Measurements from ENCODE around the gene HHLA2.

HHLA2 gene

DNA sequence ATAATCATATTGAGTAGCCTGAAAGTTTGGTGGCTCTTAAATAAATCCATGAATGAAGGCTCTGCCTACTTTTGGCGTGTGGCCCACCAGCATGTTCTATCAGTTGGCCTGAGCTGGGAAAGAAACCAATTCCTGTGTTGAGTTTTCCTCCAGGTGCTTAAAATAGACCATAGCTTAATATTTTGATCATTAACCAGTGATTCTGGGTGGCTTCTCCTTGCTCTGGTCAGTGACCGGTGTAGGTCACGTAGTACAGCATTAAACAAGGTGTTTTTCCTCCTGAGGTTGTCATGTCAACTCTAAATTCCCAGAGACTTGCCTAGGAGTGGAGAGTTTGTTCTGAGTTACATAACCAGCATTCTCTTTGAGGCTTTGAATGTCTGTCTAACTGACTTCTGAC, 1.3 kb downstream of the HHLA2 start:
- 92% methylated on average over 3 of the region's 3 CpGs for WGBS (ENCODE audit: insufficient coverage)
- ChIA-PET POLR2A (no interaction called here), CTCF (no interaction called here)
- H3K27me3 ChIP-seq (replicated peaks in 2 of 5; ENCODE audit: control insufficient read depth in 4 of 5, insufficient read depth in 5 of 5, low read length in 4 of 5): no peaks in the 10 kb centered on the region
- no peaks in the 10 kb centered on the region for H3K36me3 ChIP-seq (ENCODE audit: control insufficient read depth in 4 of 4, insufficient read depth in 4 of 4, low read length in 3 of 4)
- no peak overlapping the region for H3K27ac ChIP-seq (ENCODE audit: insufficient read depth in 1 of 2, low read depth in 1 of 2, low read length in 2 of 2, poor library complexity in 1 of 2, severe bottlenecking in 2 of 2)
- DNase-seq: peak in 1 of 3 donors; percentile 18
- no peaks in the 10 kb centered on the region for H3K9me3 ChIP-seq (ENCODE audit: control extremely low read depth in 1 of 5, control insufficient read depth in 4 of 5, insufficient read depth in 2 of 5, low read depth in 1 of 5, low read length in 4 of 5)
- peaks cover 2 to 26% (median 10%) of the 10 kb centered on the region in 4 experiments for H3K4me1 ChIP-seq (ENCODE audit: control extremely low read depth in 1 of 4, control insufficient read depth in 4 of 4, insufficient read depth in 4 of 4, low read length in 3 of 4)
- no peak overlapping the region for H3K4me3 ChIP-seq (ENCODE audit: control insufficient read depth in 1 of 7, extremely low read depth in 1 of 7, insufficient read depth in 4 of 7, low read depth in 2 of 7, low read length in 6 of 7)

DNA sequence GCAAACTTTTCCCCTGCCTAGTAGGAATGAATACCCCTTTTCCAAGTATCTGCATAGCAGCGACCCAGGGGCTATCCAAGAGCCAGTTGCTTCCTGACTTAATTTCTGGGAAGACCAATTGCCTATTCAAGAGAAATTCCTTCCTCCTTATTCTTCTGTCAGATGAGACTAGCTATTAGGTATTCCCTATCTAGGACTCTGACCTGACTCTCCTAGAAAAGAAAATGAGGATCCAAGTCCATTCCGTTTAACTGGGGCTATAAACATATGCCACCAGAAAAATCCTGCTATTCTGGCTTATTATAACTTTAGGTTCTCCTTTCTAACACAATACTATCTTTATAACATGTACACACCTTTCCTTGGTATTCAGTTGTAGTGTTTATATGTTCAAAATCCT, 1.7 kb downstream of the HHLA2 start:
- Histone ChIP-seq H3K4me3 (ENCODE audit: control insufficient read depth in 1 of 7, extremely low read depth in 1 of 7, insufficient read depth in 4 of 7, low read depth in 2 of 7, low read length in 6 of 7) (no peak overlapping the region), H3K27me3 (replicated peaks in 2 of 5; ENCODE audit: control insufficient read depth in 4 of 5, insufficient read depth in 5 of 5, low read length in 4 of 5) (no peaks in the 10 kb centered on the region), H3K27ac (ENCODE audit: insufficient read depth in 1 of 2, low read depth in 1 of 2, low read length in 2 of 2, poor library complexity in 1 of 2, severe bottlenecking in 2 of 2) (no peak overlapping the region), H3K4me1 (ENCODE audit: control extremely low read depth in 1 of 4, control insufficient read depth in 4 of 4, insufficient read depth in 4 of 4, low read length in 3 of 4) (peaks cover 0 to 22% (median 8%) of the 10 kb centered on the region in 4 experiments), H3K36me3 (ENCODE audit: control insufficient read depth in 4 of 4, insufficient read depth in 4 of 4, low read length in 3 of 4) (no peaks in the 10 kb centered on the region), H3K9me3 (ENCODE audit: control extremely low read depth in 1 of 5, control insufficient read depth in 4 of 5, insufficient read depth in 2 of 5, low read depth in 1 of 5, low read length in 4 of 5) (no peaks in the 10 kb centered on the region)
- DNase-seq: no peak
- 80% methylated on average over 1 of the region's 2 CpGs for whole genome bisulfite sequencing (ENCODE audit: insufficient coverage)
- CTCF ChIA-PET: no interaction called here
- POLR2A ChIA-PET: no interaction called here

DNA sequence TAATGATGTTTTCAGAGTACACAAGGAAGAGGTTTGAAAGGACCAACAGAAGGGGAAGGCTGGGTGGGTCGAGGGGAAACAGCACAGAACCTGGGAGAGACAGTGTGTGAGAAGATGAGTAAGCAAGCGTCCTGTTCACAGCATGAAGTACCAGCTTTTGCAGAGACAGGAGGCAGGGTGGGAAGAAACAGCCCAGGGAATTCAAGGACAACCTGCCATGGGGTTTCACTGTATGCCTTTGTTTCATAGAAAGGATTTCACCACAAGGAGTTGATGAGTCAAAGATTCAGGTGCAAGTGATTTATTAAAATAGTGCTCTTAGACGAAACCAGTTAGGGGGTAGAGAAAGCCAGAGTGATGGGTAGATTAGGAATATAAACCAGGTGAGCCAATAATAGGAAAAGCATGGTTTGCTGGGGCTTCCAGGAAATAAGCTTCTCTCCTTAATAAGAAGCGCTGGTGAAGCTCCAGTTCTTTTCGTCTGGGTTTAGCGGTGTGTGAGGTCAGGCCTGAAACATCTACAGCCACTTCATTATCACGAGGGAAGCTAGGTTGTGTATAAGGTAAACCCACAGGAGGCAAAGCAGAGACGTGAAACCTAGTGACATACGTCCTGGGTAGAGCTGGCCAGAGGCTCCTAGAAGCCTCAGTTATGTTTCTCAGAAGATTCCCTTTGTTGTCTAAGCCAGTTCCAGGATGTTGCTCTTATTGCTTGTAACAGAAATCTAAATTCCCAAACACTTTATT, 3.9 kb downstream of the HHLA2 start:
- Histone ChIP-seq H3K4me1 (ENCODE audit: control extremely low read depth in 1 of 4, control insufficient read depth in 4 of 4, insufficient read depth in 4 of 4, low read length in 3 of 4) (peaks cover 0 to 7% (median 0%) of the 10 kb centered on the region in 4 experiments), H3K27me3 (replicated peaks in 2 of 5; ENCODE audit: control insufficient read depth in 4 of 5, insufficient read depth in 5 of 5, low read length in 4 of 5) (no peaks in the 10 kb centered on the region), H3K9me3 (ENCODE audit: control extremely low read depth in 1 of 5, control insufficient read depth in 4 of 5, insufficient read depth in 2 of 5, low read depth in 1 of 5, low read length in 4 of 5) (no peaks in the 10 kb centered on the region), H3K27ac (ENCODE audit: insufficient read depth in 1 of 2, low read depth in 1 of 2, low read length in 2 of 2, poor library complexity in 1 of 2, severe bottlenecking in 2 of 2) (no peak overlapping the region), H3K4me3 (ENCODE audit: control insufficient read depth in 1 of 7, extremely low read depth in 1 of 7, insufficient read depth in 4 of 7, low read depth in 2 of 7, low read length in 6 of 7) (no peak overlapping the region), H3K36me3 (ENCODE audit: control insufficient read depth in 4 of 4, insufficient read depth in 4 of 4, low read length in 3 of 4) (no peaks in the 10 kb centered on the region)
- WGBS (ENCODE audit: insufficient coverage): 92% methylated on average over 7 of the region's 9 CpGs
- ChIA-PET POLR2A (no interaction called here), CTCF (no interaction called here)
- no peak for DNase-seq

DNA sequence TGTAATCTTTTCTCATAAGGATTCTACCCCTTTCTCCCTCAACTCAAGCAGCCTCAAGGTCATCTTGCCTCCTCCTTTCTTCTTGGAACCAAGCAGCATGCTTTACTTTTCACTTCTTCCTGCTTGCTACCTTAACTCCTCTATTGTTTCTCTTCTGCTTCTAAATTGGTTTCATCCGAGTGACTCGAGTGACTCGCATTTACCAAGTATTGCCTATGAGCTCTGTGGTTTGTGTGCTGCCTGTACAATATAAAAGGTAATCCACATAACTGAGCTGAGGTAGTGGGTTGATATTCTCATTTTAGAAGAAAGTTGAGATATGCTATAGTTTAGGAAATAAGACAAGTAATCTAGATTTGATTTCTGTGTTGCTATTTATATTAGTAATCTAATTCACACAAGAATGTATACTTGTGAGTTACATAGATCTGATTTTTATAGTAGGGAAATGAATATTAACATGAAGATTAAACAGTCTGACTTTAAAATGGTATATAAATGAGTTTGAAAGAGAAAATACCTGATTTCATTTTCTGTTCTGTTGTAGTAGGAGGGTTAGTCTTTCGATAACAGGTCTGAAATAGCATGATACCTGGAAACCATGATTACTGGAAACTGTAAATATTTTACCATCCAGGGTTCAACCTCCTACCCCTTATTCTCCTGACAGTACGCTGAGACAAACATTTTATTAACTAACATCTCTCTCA, 5.5 kb downstream of the HHLA2 start:
- POLR2A ChIA-PET: no interaction called here
- Histone ChIP-seq H3K27ac (ENCODE audit: insufficient read depth in 1 of 2, low read depth in 1 of 2, low read length in 2 of 2, poor library complexity in 1 of 2, severe bottlenecking in 2 of 2) (no peak overlapping the region), H3K4me1 (ENCODE audit: control extremely low read depth in 1 of 4, control insufficient read depth in 4 of 4, insufficient read depth in 4 of 4, low read length in 3 of 4) (peaks cover 0 to 3% (median 0%) of the 10 kb centered on the region in 4 experiments), H3K4me3 (ENCODE audit: control insufficient read depth in 1 of 7, extremely low read depth in 1 of 7, insufficient read depth in 4 of 7, low read depth in 2 of 7, low read length in 6 of 7) (no peak overlapping the region), H3K27me3 (replicated peaks in 2 of 5; ENCODE audit: control insufficient read depth in 4 of 5, insufficient read depth in 5 of 5, low read length in 4 of 5) (no peaks in the 10 kb centered on the region), H3K36me3 (ENCODE audit: control insufficient read depth in 4 of 4, insufficient read depth in 4 of 4, low read length in 3 of 4) (no peaks in the 10 kb centered on the region), H3K9me3 (ENCODE audit: control extremely low read depth in 1 of 5, control insufficient read depth in 4 of 5, insufficient read depth in 2 of 5, low read depth in 1 of 5, low read length in 4 of 5) (no peaks in the 10 kb centered on the region)
- DNase-seq: peak in 1 of 3 donors; percentile 12
- 100% methylated on average over 1 of the region's 5 CpGs for WGBS (ENCODE audit: insufficient coverage)
- CTCF ChIA-PET: no interaction called here

DNA sequence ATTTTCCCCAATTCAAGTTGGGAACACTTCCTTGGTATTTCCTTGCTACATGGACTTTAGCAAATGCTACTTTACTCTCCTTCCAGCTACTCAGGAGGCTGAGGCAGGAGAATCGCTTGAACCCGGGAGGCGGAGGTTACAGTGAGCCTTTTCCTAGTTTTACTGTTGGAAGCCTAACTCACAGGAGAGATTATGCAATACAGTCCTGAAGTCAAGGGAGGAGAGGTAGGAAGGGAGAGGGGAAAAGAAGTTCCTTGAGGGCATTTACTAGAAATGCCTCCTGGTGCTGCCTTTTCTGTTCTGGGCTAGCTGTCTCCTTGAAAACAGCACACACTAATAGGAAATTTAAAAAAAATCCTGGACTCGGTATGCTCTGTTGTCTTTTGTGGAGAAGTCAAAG, 6.2 kb downstream of the HHLA2 start:
- H3K9me3 ChIP-seq (ENCODE audit: control extremely low read depth in 1 of 5, control insufficient read depth in 4 of 5, insufficient read depth in 2 of 5, low read depth in 1 of 5, low read length in 4 of 5): no peaks in the 10 kb centered on the region
- H3K36me3 ChIP-seq (ENCODE audit: control insufficient read depth in 4 of 4, insufficient read depth in 4 of 4, low read length in 3 of 4): no peaks in the 10 kb centered on the region
- no peak overlapping the region for H3K4me3 ChIP-seq (ENCODE audit: control insufficient read depth in 1 of 7, extremely low read depth in 1 of 7, insufficient read depth in 4 of 7, low read depth in 2 of 7, low read length in 6 of 7)
- no peak overlapping the region for H3K27ac ChIP-seq (ENCODE audit: insufficient read depth in 1 of 2, low read depth in 1 of 2, low read length in 2 of 2, poor library complexity in 1 of 2, severe bottlenecking in 2 of 2)
- H3K4me1 ChIP-seq (ENCODE audit: control extremely low read depth in 1 of 4, control insufficient read depth in 4 of 4, insufficient read depth in 4 of 4, low read length in 3 of 4): peaks cover 0 to 1% (median 0%) of the 10 kb centered on the region in 4 experiments
- no peak for DNase-seq
- POLR2A ChIA-PET: no interaction called here
- H3K27me3 ChIP-seq (replicated peaks in 2 of 5; ENCODE audit: control insufficient read depth in 4 of 5, insufficient read depth in 5 of 5, low read length in 4 of 5): no peaks in the 10 kb centered on the region
- WGBS (ENCODE audit: insufficient coverage): 83% methylated on average over 1 of the region's 4 CpGs
- CTCF ChIA-PET: no interaction called here

DNA sequence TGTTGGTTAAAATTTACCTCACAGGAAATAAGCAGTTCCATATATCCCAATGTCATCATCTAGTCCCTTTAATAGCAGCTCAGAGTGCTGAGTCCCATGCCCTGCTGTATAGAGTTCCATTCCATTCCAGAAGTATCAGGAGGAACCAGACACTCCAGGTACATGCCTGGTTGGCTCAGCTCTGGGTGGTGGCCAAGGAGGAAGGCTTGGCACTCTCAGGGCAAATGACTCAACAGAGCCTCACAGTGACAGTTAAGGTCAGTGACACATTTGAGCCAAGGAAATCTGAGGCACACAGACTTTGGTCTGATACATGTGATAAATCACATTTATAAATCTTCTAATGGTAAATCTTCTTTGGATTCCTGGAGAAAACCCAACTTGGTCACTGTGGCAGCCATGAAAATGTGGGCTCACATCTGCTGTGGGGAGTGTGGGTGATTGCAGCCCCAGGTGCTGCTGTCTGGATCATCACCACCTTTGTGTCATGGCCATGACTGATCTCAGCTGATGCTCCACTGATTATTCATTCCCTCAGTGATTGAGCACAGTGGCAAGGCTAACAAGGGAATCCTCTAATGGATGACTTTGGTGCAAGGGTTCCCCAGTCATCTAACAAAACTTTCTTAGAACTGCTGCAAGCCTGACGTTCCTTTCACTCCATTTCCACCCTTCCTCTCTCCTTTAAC, 9.3 kb downstream of the HHLA2 start:
- CTCF ChIA-PET: no interaction called here
- WGBS (ENCODE audit: insufficient coverage): 93% methylated on average over 1 of the region's 1 CpG
- peak in 2 of 3 donors; percentile 10 for DNase-seq

DNA sequence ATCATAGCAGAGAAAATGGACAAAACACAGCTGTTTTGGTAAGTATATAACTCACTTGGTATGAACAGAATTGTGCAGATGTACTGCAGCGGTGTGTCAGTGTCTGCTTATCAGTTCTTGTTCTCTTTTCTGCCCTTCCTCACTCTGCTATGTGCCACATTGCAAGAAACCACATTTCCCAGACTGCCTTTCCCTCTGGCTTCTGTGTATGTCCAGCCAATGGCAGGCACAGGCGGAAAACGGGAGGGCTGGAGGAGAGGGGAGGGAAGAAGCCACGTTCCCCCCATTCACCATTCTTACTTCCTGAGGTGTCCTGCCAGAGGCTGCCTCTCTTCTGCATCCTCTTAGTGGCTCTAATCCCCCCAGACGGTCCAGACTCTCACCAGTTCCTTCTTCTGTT, 15.4 kb downstream of the HHLA2 start:
- CTCF ChIA-PET: interaction anchor here (2.0 kb wide), 1 partner anchor 11 kb away, joined by 8 read pairs; no protein-coding TSS in a partner anchor
- DNase-seq: peak; percentile 47 to 92 (median 87)
- Histone ChIP-seq H3K9me3 (ENCODE audit: control extremely low read depth in 1 of 5, control insufficient read depth in 4 of 5, insufficient read depth in 2 of 5, low read depth in 1 of 5, low read length in 4 of 5) (peaks cover 0 to 2% (median 0%) of the 10 kb centered on the region in 5 experiments), H3K27me3 (replicated peaks in 2 of 5; ENCODE audit: control insufficient read depth in 4 of 5, insufficient read depth in 5 of 5, low read length in 4 of 5) (no peaks in the 10 kb centered on the region), H3K27ac (ENCODE audit: insufficient read depth in 1 of 2, low read depth in 1 of 2, low read length in 2 of 2, poor library complexity in 1 of 2, severe bottlenecking in 2 of 2) (no peak overlapping the region), H3K36me3 (ENCODE audit: control insufficient read depth in 4 of 4, insufficient read depth in 4 of 4, low read length in 3 of 4) (no peaks in the 10 kb centered on the region), H3K4me3 (ENCODE audit: control insufficient read depth in 1 of 7, extremely low read depth in 1 of 7, insufficient read depth in 4 of 7, low read depth in 2 of 7, low read length in 6 of 7) (peak overlapping the region in 3 of 7 experiments; percentile 14 to 52 (median 41)), H3K4me1 (ENCODE audit: control extremely low read depth in 1 of 4, control insufficient read depth in 4 of 4, insufficient read depth in 4 of 4, low read length in 3 of 4) (peaks cover 0 to 12% (median 5%) of the 10 kb centered on the region in 4 experiments)
- POLR2A ChIA-PET: no interaction called here
- 0% methylated on average over 2 of the region's 5 CpGs for WGBS (ENCODE audit: insufficient coverage)

More for the DNA sequence above, 9.3 kb downstream of the HHLA2 start:
- POLR2A ChIA-PET: no interaction called here
- Histone ChIP-seq H3K27ac (ENCODE audit: insufficient read depth in 1 of 2, low read depth in 1 of 2, low read length in 2 of 2, poor library complexity in 1 of 2, severe bottlenecking in 2 of 2) (no peak overlapping the region), H3K9me3 (ENCODE audit: control extremely low read depth in 1 of 5, control insufficient read depth in 4 of 5, insufficient read depth in 2 of 5, low read depth in 1 of 5, low read length in 4 of 5) (peaks cover 0 to 2% (median 0%) of the 10 kb centered on the region in 5 experiments), H3K36me3 (ENCODE audit: control insufficient read depth in 4 of 4, insufficient read depth in 4 of 4, low read length in 3 of 4) (no peaks in the 10 kb centered on the region), H3K4me1 (ENCODE audit: control extremely low read depth in 1 of 4, control insufficient read depth in 4 of 4, insufficient read depth in 4 of 4, low read length in 3 of 4) (no peaks in the 10 kb centered on the region), H3K4me3 (ENCODE audit: control insufficient read depth in 1 of 7, extremely low read depth in 1 of 7, insufficient read depth in 4 of 7, low read depth in 2 of 7, low read length in 6 of 7) (no peak overlapping the region), H3K27me3 (replicated peaks in 2 of 5; ENCODE audit: control insufficient read depth in 4 of 5, insufficient read depth in 5 of 5, low read length in 4 of 5) (no peaks in the 10 kb centered on the region)

All from common myeloid progenitor, CD34-positive (primary cell).